ENCODE measurements around the gene KIF16B.
A peak's percentile ranks its signal among the peaks of the same experiment; 100 is the strongest.
"Not testable (repeated sequence)": the region's sequence is repeated elsewhere in the genome, so short reads cannot be mapped to it uniquely, and the experiment has no call there.

KIF16B gene

GRCh38 chr20:16573001-16573965 lies at the start of gene KIF16B:
Gene KIF16B (minus strand): TSS chr20:16573448. CDS start chr20:16573275, 173 bp downstream.
- peak; percentile 75 for DNase-seq (ENCODE audit: low spot score)

GRCh38 chr20:16622501-16622900 lies 49.3 kb upstream of the KIF16B start:
- DNase-seq (ENCODE audit: low spot score), result no peak

GRCh38 chr20:16621435-16622141 lies 48.3 kb upstream of the KIF16B start:
- no peak for DNase-seq (ENCODE audit: low spot score)

- DNase-seq (ENCODE audit: low spot score), result no peak
These were observed 47.7 kb upstream of the KIF16B start for GRCh38 chr20:16620961-16621360.

- no peak for DNase-seq (ENCODE audit: low spot score)
These were observed 46.7 kb upstream of the KIF16B start for GRCh38 chr20:16619953-16620352.

GRCh38 chr20:16617056-16617455 lies 43.8 kb upstream of the KIF16B start:
- DNase-seq (ENCODE audit: low spot score), result no peak

- no peak for DNase-seq (ENCODE audit: low spot score)
These were observed 43.1 kb upstream of the KIF16B start for GRCh38 chr20:16616317-16616716.

GRCh38 chr20:16615199-16615598 lies 42.0 kb upstream of the KIF16B start:
- no peak for DNase-seq (ENCODE audit: low spot score)

GRCh38 chr20:16613954-16614353 lies 40.7 kb upstream of the KIF16B start:
- no peak for DNase-seq (ENCODE audit: low spot score)

- no peak for DNase-seq (ENCODE audit: low spot score)
These were observed 39.5 kb upstream of the KIF16B start for GRCh38 chr20:16612706-16613105.

GRCh38 chr20:16611817-16612216 lies 38.6 kb upstream of the KIF16B start:
- no peak for DNase-seq (ENCODE audit: low spot score)

- DNase-seq (ENCODE audit: low spot score), result no peak
These were observed 35.8 kb upstream of the KIF16B start for GRCh38 chr20:16609066-16609465.

- no peak for DNase-seq (ENCODE audit: low spot score)
These were observed 35.0 kb upstream of the KIF16B start for GRCh38 chr20:16608277-16608650.

GRCh38 chr20:16607364-16608276 lies 34.4 kb upstream of the KIF16B start:
- no peak for DNase-seq (ENCODE audit: low spot score)

GRCh38 chr20:16606468-16607070 lies 33.3 kb upstream of the KIF16B start:
- no peak for DNase-seq (ENCODE audit: low spot score)

GRCh38 chr20:16601047-16601446 lies 27.8 kb upstream of the KIF16B start:
- DNase-seq (ENCODE audit: low spot score), result peak; percentile 8

GRCh38 chr20:16599257-16599656 lies 26.0 kb upstream of the KIF16B start:
- no peak for DNase-seq (ENCODE audit: low spot score)

- peak; percentile 66 for DNase-seq (ENCODE audit: low spot score)
These were observed 23.7 kb upstream of the KIF16B start for GRCh38 chr20:16596991-16597390.

- not testable (repeated sequence) for DNase-seq (ENCODE audit: low spot score)
These were observed 23.2 kb upstream of the KIF16B start for GRCh38 chr20:16596404-16596803.

GRCh38 chr20:16595376-16595775 lies 22.1 kb upstream of the KIF16B start:
- no peak for DNase-seq (ENCODE audit: low spot score)

- no peak for DNase-seq (ENCODE audit: low spot score)
These were observed 16.9 kb upstream of the KIF16B start for GRCh38 chr20:16590041-16590633.
